GM21367 (cell line): ENCODE results near the gene S100A8.

Source experiments
- ATAC-seq: cut with Tn5 transposase; IDR thresholded peaks from one replicate; pipeline ENCODE4 v1.9.1; 2021; ENCODE audit not compliant: unreplicated experiment

Gene S100A8

GRCh38 chr1:153363641-153364040, 27.2 kb downstream of the S100A8 start:
- no peak for ATAC-seq

- ATAC-seq: no peak
These were observed 28.6 kb downstream of the S100A8 start for GRCh38 chr1:153362187-153362775.

GRCh38 chr1:153361480-153362109, 29.3 kb downstream of the S100A8 start:
- no peak for ATAC-seq

- ATAC-seq: no peak
These were observed 30.0 kb downstream of the S100A8 start for GRCh38 chr1:153360592-153361479.

- ATAC-seq: no peak
These were observed 30.7 kb downstream of the S100A8 start for GRCh38 chr1:153360190-153360589.

GRCh38 chr1:153359241-153359640, 31.6 kb downstream of the S100A8 start:
- ATAC-seq: no peak

- ATAC-seq: no peak
These were observed 32.2 kb downstream of the S100A8 start for GRCh38 chr1:153358691-153358975.

GRCh38 chr1:153357853-153358690, 32.8 kb downstream of the S100A8 start, which contains the start of gene S100A9:
Gene S100A9 (plus strand): TSS chr1:153357854. CDS start chr1:153358284, 430 bp downstream.
- ATAC-seq: no peak

- ATAC-seq: no peak
These were observed 33.6 kb downstream of the S100A8 start for GRCh38 chr1:153357076-153357852.

- ATAC-seq: no peak
These were observed 34.3 kb downstream of the S100A8 start for GRCh38 chr1:153356392-153357075.

GRCh38 chr1:153355445-153356071, 35.3 kb downstream of the S100A8 start:
- no peak for ATAC-seq

GRCh38 chr1:153354515-153355193, 36.2 kb downstream of the S100A8 start:
- ATAC-seq: no peak

- no peak for ATAC-seq
These were observed 37.5 kb downstream of the S100A8 start for GRCh38 chr1:153353226-153353947.

GRCh38 chr1:153352523-153352922, 38.4 kb downstream of the S100A8 start:
- no peak for ATAC-seq

GRCh38 chr1:153350321-153350957, 40.4 kb downstream of the S100A8 start:
- ATAC-seq: no peak

- ATAC-seq: no peak
These were observed 41.2 kb downstream of the S100A8 start for GRCh38 chr1:153349363-153350320.
